Middle frontal gyrus (tissue), 1 donor: Measurements from ENCODE around the gene ZNF169.
"Not testable (repeated sequence)": the region's sequence is repeated elsewhere in the genome, so short reads cannot be mapped to it uniquely, and the experiment has no call there.

Experiments used
- DNase-seq: peaks from one replicate; pipeline ENCODE4 v3.0.0-alpha.2; 2015; ENCODE audit warnings: low spot score; ENCODE audit errors: extremely low spot score

ZNF169 gene

GRCh38 chr9:94341703-94342102, 82.6 kb downstream of the ZNF169 start:
- not testable (repeated sequence) for DNase-seq

GRCh38 chr9:94347451-94347850, 88.4 kb downstream of the ZNF169 start:
- DNase-seq: not testable (repeated sequence)

GRCh38 chr9:94348754-94349153, 89.7 kb downstream of the ZNF169 start:
- not testable (repeated sequence) for DNase-seq
